OCI-LY7 (cell line): ENCODE results near the gene SEC14L1. TPM values are rescaled to one million over a fixed set of nuclear protein-coding genes. Genes with fewer than 3 reads are reported as not detected.

Source experiments
- BruUV-seq: library from RNA; stranded (reverse); fragments of 400-500 nt; replicated peaks from 2 replicates; lab custom pipeline; 2021; lab: Mats Ljungman, UMichigan
- CTCF ChIA-PET: fragments of 300-600 bp; sonication (Branson Sonifier 250); formaldehyde crosslinking; loops from one replicate; lab custom pipeline; 2022; ENCODE audit warnings: antibody characterized with exemption; ENCODE audit not compliant: unreplicated experiment; lab: Charles Lee
- POLR2A ChIA-PET: fragments of 300-600 bp; sonication (Branson Sonifier 250); formaldehyde crosslinking; loops from one replicate; lab custom pipeline; 2022; ENCODE audit warnings: antibody characterized with exemption; lab: Charles Lee
- DNase-seq: peaks from one replicate; pipeline ENCODE4 v3.0.0-alpha.2; 2015; ENCODE audit warnings: low spot score
- H2AFZ ChIP-seq: fragments of 200-600 bp; sonication (generic), shearing (Covaris generic); 2 replicates; pipeline ENCODE4 v1.6.1; 2014; ENCODE audit warnings: mild to moderate bottlenecking, antibody characterized with exemption, low read length, moderate library complexity
- H3K27ac ChIP-seq: fragments of 200-600 bp; sonication (generic); 2 replicates; pipeline ENCODE4 v1.5.1; 2014; ENCODE audit warnings: mixed run types, low read depth, mild to moderate bottlenecking, moderate library complexity, low read length, inconsistent platforms; ENCODE audit not compliant: poor library complexity, severe bottlenecking
- H3K36me3 ChIP-seq: fragments of 200-600 bp; sonication (generic); 2 replicates; pipeline ENCODE4 v1.6.1; 2014; ENCODE audit warnings: mild to moderate bottlenecking, antibody characterized with exemption, low read length, moderate library complexity, mixed read lengths; ENCODE audit not compliant: insufficient read depth
- H3K4me1 ChIP-seq: fragments of 200-600 bp; sonication (generic); 2 replicates; pipeline ENCODE4 v1.5.1; 2014; ENCODE audit warnings: mild to moderate bottlenecking, low read length; ENCODE audit not compliant: insufficient read depth, poor library complexity, severe bottlenecking
- H3K4me2 ChIP-seq: fragments of 200-600 bp; sonication (generic); 2 replicates; pipeline ENCODE4 v1.6.1; 2014; ENCODE audit warnings: mild to moderate bottlenecking, low read length
- H3K4me3 ChIP-seq: fragments of 200-600 bp; sonication (generic); 2 replicates; pipeline ENCODE4 v1.5.1; 2014; ENCODE audit warnings: mild to moderate bottlenecking, low read depth, low read length; ENCODE audit not compliant: poor library complexity, severe bottlenecking
- H3K79me2 ChIP-seq: fragments of 200-600 bp; sonication (generic); 2 replicates; pipeline ENCODE4 v1.6.1; 2016; ENCODE audit warnings: low read depth, mild to moderate bottlenecking, low read length, moderate library complexity, mixed read lengths; ENCODE audit not compliant: insufficient read depth
- H3K9me2 ChIP-seq: fragments of 200-600 bp; sonication (generic); 2 replicates; pipeline ENCODE4 v1.6.1; 2016; ENCODE audit warnings: mild to moderate bottlenecking, low read length, mixed read lengths; ENCODE audit not compliant: insufficient read depth
- H3K9me3 ChIP-seq: fragments of 200-600 bp; sonication (generic); 2 replicates; pipeline ENCODE4 v1.6.1; 2014; ENCODE audit warnings: mild to moderate bottlenecking, mixed run types, low read length, mixed read lengths
- H4K20me1 ChIP-seq: fragments of 200-600 bp; sonication (generic); 2 replicates; pipeline ENCODE4 v1.6.1; 2014; ENCODE audit warnings: mild to moderate bottlenecking, antibody characterized with exemption, low read length, moderate library complexity, mixed read lengths; ENCODE audit not compliant: insufficient read depth
- EZH2phosphoT487 ChIP-seq: fragments of 200-600 bp; sonication (generic); IDR thresholded peaks from 2 replicates; pipeline ENCODE4 v1.6.1; 2018; ENCODE audit warnings: low read depth, borderline replicate concordance, mild to moderate bottlenecking, mixed run types, antibody characterized with exemption, low read length, moderate library complexity, mixed read lengths
- intact Hi-C: fragments of 100-400 bp; cut with micrococcal nuclease; formaldehyde crosslinking; loops from one replicate; pipeline ENCODE4 v1.10.0; 2022; ENCODE audit not compliant: unreplicated experiment
- total RNA-seq, 2 experiments: library from RNA; depleted of rRNA in 1 of 2; stranded (reverse); fragments of >200 nt in 1 of 2; shearing (Covaris generic) in 1 of 2; gene quantifications; 2 replicates each; pipeline ENCODE4 v1.2.3, GENCODE V29; 2014 to 2022
- TF ChIP-seq, protein P1 (sequence below): fragments of 200-600 bp; sonication (generic); conservative IDR thresholded peaks from 2 replicates; pipeline ENCODE4 v1.5.1; 2014; ENCODE audit warnings: mild to moderate bottlenecking, antibody characterized with exemption, low read length, moderate library complexity, mixed read lengths

The SEC14L1 gene
- total RNA-seq, 2 experiments from 2014 or later: 137 to 227 TPM

DNA sequence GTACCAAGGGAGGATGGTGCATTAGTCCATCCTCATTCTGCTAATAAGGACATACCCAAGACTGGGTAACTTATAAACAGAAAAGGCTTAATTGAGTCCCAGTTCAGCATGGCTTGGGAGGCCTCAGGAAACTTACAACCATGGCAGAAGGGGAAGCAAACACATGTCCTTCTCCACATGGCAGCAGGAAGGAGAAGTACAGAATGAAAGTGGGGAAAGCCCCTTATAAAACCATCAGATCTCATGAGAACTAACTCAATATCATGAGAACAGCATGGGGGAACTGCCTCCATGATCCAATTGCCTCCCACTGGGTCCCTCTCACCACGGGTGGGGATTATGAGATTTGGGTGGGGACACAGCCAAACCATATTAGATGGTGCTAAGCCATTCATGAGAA is 84.5 kb downstream of the SEC14L1 start:
- Histone ChIP-seq H3K4me1 (no peaks in the 10 kb centered on the region), H3K36me3 (peaks cover 12% of the 10 kb centered on the region), H2AFZ (no peak overlapping the region), H3K79me2 (no peaks in the 10 kb centered on the region), H3K4me2 (no peak overlapping the region), H3K4me3 (no peak overlapping the region), H3K27ac (no peak overlapping the region), H3K9me3 (peaks cover 12% of the 10 kb centered on the region; the same call in 1 of the 2 replicates), H3K9me2 (no peaks in the 10 kb centered on the region), H4K20me1 (no peaks in the 10 kb centered on the region)
- intact Hi-C loops: no loop called here
- BruUV-seq: no TSS peak
- POLR2A ChIA-PET: no interaction called here
- TF ChIP-seq, protein P1, sequence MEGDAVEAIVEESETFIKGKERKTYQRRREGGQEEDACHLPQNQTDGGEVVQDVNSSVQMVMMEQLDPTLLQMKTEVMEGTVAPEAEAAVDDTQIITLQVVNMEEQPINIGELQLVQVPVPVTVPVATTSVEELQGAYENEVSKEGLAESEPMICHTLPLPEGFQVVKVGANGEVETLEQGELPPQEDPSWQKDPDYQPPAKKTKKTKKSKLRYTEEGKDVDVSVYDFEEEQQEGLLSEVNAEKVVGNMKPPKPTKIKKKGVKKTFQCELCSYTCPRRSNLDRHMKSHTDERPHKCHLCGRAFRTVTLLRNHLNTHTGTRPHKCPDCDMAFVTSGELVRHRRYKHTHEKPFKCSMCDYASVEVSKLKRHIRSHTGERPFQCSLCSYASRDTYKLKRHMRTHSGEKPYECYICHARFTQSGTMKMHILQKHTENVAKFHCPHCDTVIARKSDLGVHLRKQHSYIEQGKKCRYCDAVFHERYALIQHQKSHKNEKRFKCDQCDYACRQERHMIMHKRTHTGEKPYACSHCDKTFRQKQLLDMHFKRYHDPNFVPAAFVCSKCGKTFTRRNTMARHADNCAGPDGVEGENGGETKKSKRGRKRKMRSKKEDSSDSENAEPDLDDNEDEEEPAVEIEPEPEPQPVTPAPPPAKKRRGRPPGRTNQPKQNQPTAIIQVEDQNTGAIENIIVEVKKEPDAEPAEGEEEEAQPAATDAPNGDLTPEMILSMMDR: no peak
- TF ChIP-seq EZH2phosphoT487: no peak
- DNase-seq: no peak
- CTCF ChIA-PET: no interaction called here

DNA sequence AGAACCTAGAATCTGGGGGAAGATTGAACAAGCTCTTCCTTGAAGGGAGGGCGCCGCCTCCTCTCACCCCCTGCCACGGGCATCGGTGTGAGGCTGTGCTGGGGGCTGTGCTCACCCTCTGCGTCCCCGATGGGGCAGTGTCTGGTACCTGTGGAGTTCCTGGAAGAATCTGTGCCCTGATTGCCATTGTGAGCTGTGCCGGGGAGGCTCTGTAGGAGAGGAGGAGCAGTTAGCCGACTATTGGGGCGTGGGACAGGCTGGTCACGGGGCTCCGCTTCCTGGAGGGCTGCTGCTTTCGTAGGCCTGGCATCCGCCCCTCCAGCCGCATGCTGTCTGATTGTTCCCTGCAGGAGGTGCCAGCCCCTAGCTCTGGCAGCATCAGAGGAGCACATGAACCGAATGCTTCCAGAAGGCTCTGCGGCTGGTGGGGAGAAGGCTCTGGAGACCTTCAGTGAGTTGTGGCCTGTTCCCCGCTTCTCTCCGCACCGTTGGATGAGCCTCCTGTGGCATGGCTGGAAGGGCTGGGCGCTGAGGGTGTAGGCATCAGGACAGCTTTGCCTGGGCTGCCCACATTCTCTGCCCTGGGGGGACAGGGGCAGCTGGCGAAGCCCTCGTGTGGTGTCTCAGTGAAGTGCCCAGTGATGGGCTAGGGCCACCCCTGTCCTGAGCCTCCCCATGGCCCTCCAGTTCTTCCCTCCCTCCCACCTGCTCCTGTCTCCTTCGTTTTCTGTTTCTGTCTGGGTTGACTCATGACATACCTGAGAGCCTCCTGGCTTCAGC is 86.9 kb downstream of the SEC14L1 start:
- intact Hi-C loops: no loop called here
- BruUV-seq: no TSS peak
- Histone ChIP-seq H3K4me3 (no peak overlapping the region), H3K79me2 (no peaks in the 10 kb centered on the region), H4K20me1 (no peaks in the 10 kb centered on the region), H3K9me2 (no peaks in the 10 kb centered on the region), H3K9me3 (peaks cover 12% of the 10 kb centered on the region; the same call in 1 of the 2 replicates), H3K27ac (no peak overlapping the region), H3K4me1 (no peaks in the 10 kb centered on the region), H3K36me3 (peaks cover 4% of the 10 kb centered on the region), H2AFZ (no peak overlapping the region), H3K4me2 (no peak overlapping the region)
- no peak for DNase-seq
- POLR2A ChIA-PET: no interaction called here
- TF ChIP-seq, protein P1: no peak
- CTCF ChIA-PET: no interaction called here

DNA sequence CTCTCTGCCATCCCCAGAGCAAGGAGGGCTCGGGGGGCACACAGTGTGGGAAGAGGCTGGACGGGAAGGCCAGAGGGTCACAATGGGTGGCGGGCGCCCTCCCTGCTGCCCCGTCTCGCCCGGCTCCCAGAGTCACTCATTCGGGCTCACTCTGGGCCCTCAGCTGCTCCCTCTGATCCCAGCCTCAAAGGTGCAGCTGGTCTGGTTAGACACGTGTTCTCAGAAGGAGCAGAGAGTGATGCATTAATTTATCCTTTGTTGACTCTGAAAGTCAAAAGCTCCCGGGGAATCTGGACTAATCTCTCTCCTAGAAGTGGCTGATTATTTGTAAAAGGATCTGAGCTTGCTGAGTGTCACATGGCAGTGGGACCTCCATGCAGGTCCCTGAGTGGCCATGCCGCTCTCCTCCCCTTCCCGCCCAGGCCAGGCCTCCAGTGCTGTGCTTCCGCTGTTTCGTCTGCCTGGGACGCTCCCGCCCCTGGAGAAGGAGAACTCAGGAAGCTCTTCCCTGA is 87.5 kb downstream of the SEC14L1 start:
- POLR2A ChIA-PET: interaction anchor here (0.9 kb wide), 1 partner anchor 48 kb away, joined by 4 read pairs; no protein-coding TSS in a partner anchor

More for the DNA sequence above, 87.5 kb downstream of the SEC14L1 start:
- TF ChIP-seq, protein P1: no peak
- TF ChIP-seq EZH2phosphoT487: no peak
- no peak for DNase-seq
- H3K27ac ChIP-seq: no peak overlapping the region
- no peaks in the 10 kb centered on the region for H3K9me2 ChIP-seq
- BruUV-seq: no TSS peak
- no peak overlapping the region for H3K4me2 ChIP-seq
- H3K4me1 ChIP-seq: no peaks in the 10 kb centered on the region
- peaks cover 12% of the 10 kb centered on the region; the same call in 1 of the 2 replicates for H3K9me3 ChIP-seq
- CTCF ChIA-PET: no interaction called here
- H3K79me2 ChIP-seq: no peaks in the 10 kb centered on the region
- peaks cover 4% of the 10 kb centered on the region for H3K36me3 ChIP-seq
- no peak overlapping the region for H2AFZ ChIP-seq
- no peak overlapping the region for H3K4me3 ChIP-seq
- no peaks in the 10 kb centered on the region for H4K20me1 ChIP-seq
- intact Hi-C loops: no loop called here
